ENCODE measurements around the gene OSBPL3. TPM values are rescaled to one million over a fixed set of nuclear protein-coding genes. Genes with fewer than 3 reads are reported as not detected.

The OSBPL3 gene
- total RNA-seq, 4 donors from 2014 or later, result 3.2 to 11.4 (median 6.4) TPM

- Histone ChIP-seq H3K27ac (no peak overlapping the region), H3K36me3 (peaks cover 0 to 12% of the 10 kb centered on the region in 2 donors), H3K27me3 (no peaks in the 10 kb centered on the region), H3K4me1 (no peaks in the 10 kb centered on the region), H3K4me3 (no peak overlapping the region), H3K9me3 (no peaks in the 10 kb centered on the region)
- WGBS, 2 donors (ENCODE audit: low coverage in 1 of 2), result 80 to 90% methylated on average over 1 to 2 of the region's 2 CpGs
- TF ChIP-seq CTCF (IDR thresholded peaks at IDR 0.05), result no peak
- no peak for TF ChIP-seq POLR2A (IDR thresholded peaks at IDR 0.05)
- ATAC-seq, result no peak
Observed at GRCh38 chr7:24869572-24869971, 110.4 kb downstream of the OSBPL3 start.

- Histone ChIP-seq H3K4me1 (no peaks in the 10 kb centered on the region), H3K36me3 (peaks cover 0 to 13% of the 10 kb centered on the region in 2 donors), H3K4me3 (no peak overlapping the region), H3K9me3 (no peaks in the 10 kb centered on the region), H3K27ac (no peak overlapping the region), H3K27me3 (no peaks in the 10 kb centered on the region)
- 49 to 66% methylated on average over 4 of the region's 4 CpGs for WGBS, 2 donors (ENCODE audit: low coverage in 1 of 2)
- ATAC-seq, result no peak
- no peak for TF ChIP-seq CTCF (IDR thresholded peaks at IDR 0.05)
- no peak for TF ChIP-seq POLR2AphosphoS5 (IDR thresholded peaks at IDR 0.05)
- no peak for TF ChIP-seq EP300 (IDR thresholded peaks at IDR 0.05)
- TF ChIP-seq POLR2A (IDR thresholded peaks at IDR 0.05), result no peak
Observed at GRCh38 chr7:24868741-24869140, 111.2 kb downstream of the OSBPL3 start.

- H3K4me3 ChIP-seq, result no peak overlapping the region
- ATAC-seq, result no peak
- TF ChIP-seq EP300 (IDR thresholded peaks at IDR 0.05) (no peak), POLR2A (IDR thresholded peaks at IDR 0.05) (no peak), CTCF (IDR thresholded peaks at IDR 0.05) (no peak), POLR2AphosphoS5 (IDR thresholded peaks at IDR 0.05) (no peak)
- H3K27ac ChIP-seq, result no peak overlapping the region
- H3K36me3 ChIP-seq, result peaks cover 0 to 25% of the 10 kb centered on the region in 2 donors
- no peaks in the 10 kb centered on the region for H3K4me1 ChIP-seq
- no peaks in the 10 kb centered on the region for H3K9me3 ChIP-seq
- no peaks in the 10 kb centered on the region for H3K27me3 ChIP-seq
- WGBS, 2 donors (ENCODE audit: low coverage in 1 of 2), result 86 to 100% methylated on average over 3 to 12 of the region's 12 CpGs
Observed at GRCh38 chr7:24866004-24866615, 113.9 kb downstream of the OSBPL3 start.

GRCh38 chr7:24864214-24864817 lies 115.7 kb downstream of the OSBPL3 start:
- no peaks in the 10 kb centered on the region for H3K9me3 ChIP-seq
- TF ChIP-seq EP300 (IDR thresholded peaks at IDR 0.05), result no peak
- TF ChIP-seq POLR2AphosphoS5 (IDR thresholded peaks at IDR 0.05), result no peak
- TF ChIP-seq CTCF (IDR thresholded peaks at IDR 0.05), result no peak
- no peak for TF ChIP-seq POLR2A (IDR thresholded peaks at IDR 0.05)
- H3K4me3 ChIP-seq, result no peak overlapping the region
- no peak overlapping the region for H3K27ac ChIP-seq
- H3K4me1 ChIP-seq, result no peaks in the 10 kb centered on the region
- H3K36me3 ChIP-seq, result peaks cover 0 to 18% of the 10 kb centered on the region in 2 donors
- 84 to 100% methylated on average over 3 to 4 of the region's 6 CpGs for WGBS, 2 donors (ENCODE audit: low coverage in 1 of 2)
- no peaks in the 10 kb centered on the region for H3K27me3 ChIP-seq
- no peak for ATAC-seq

- H3K9me3 ChIP-seq, result no peaks in the 10 kb centered on the region
- TF ChIP-seq EP300 (IDR thresholded peaks at IDR 0.05) (no peak), CTCF (IDR thresholded peaks at IDR 0.05) (no peak)
- H3K4me3 ChIP-seq, result no peak overlapping the region
- H3K27ac ChIP-seq, result no peak overlapping the region
- ATAC-seq, result no peak
- H3K27me3 ChIP-seq, result no peaks in the 10 kb centered on the region
- no peaks in the 10 kb centered on the region for H3K4me1 ChIP-seq
- peaks cover 0 to 18% of the 10 kb centered on the region in 2 donors for H3K36me3 ChIP-seq
Observed at GRCh38 chr7:24863626-24864025, 116.4 kb downstream of the OSBPL3 start.

Data from gastroesophageal sphincter (tissue), 4 donors.